HFFc6 (cell line): ENCODE data around the gene KIF5C. TPM values are rescaled to one million over a fixed set of nuclear protein-coding genes. Genes with fewer than 3 reads are reported as not detected.
A peak's percentile ranks its signal among the peaks of the same experiment; 100 is the strongest.

ENCODE experiments used
- DNase-seq: peaks from one replicate; pipeline ENCODE4 v3.0.0-alpha.2; 2018
- H3K27ac Mint-ChIP-seq: 2 replicates; pipeline ENCODE4 v1.8.0; 2020; ENCODE audit warnings: mild to moderate bottlenecking, mixed read lengths
- H3K27me3 Mint-ChIP-seq: 2 replicates; pipeline ENCODE4 v1.8.0; 2021; ENCODE audit warnings: mild to moderate bottlenecking, moderate library complexity, mixed read lengths; ENCODE audit not compliant: insufficient read depth
- H3K36me3 Mint-ChIP-seq: 2 replicates; pipeline ENCODE4 v1.8.0; 2021; ENCODE audit warnings: low read depth, mixed read lengths
- H3K4me1 Mint-ChIP-seq: 2 replicates; pipeline ENCODE4 v1.8.0; 2020; ENCODE audit warnings: low read depth, mixed read lengths
- H3K4me3 Mint-ChIP-seq: 2 replicates; pipeline ENCODE4 v1.8.0; 2020; ENCODE audit warnings: mild to moderate bottlenecking, moderate library complexity, mixed read lengths
- H3K9me3 Mint-ChIP-seq: 2 replicates; pipeline ENCODE4 v1.8.0; 2020; ENCODE audit warnings: mild to moderate bottlenecking, mixed read lengths
- total RNA-seq, 6 experiments: library from RNA; stranded (reverse); fragmentation: NEBNext Ultra II Directional; extraction: Animal tissue kit (Norgen Biotek cat#: 25700); gene quantifications; 2 replicates in 1 of 6; 3 replicates in 5 of 6; pipeline ENCODE4 v1.2.3, GENCODE V29; 2021
- TF ChIP-seq, protein P1 (sequence below): fragments of 200-600 bp; sonication (generic); IDR thresholded peaks from 2 replicates; pipeline ENCODE4 v1.5.0; 2021; ENCODE audit warnings: antibody characterized with exemption, mild to moderate bottlenecking

Gene KIF5C
- total RNA-seq, 6 experiments from 2014 or later = 0.38 to 1.0 (median 0.54) TPM

- Mint-ChIP-seq H3K4me1 (peaks cover 31% of the 10 kb centered on the region), H3K9me3 (no peaks in the 10 kb centered on the region), H3K27ac (peak overlapping the region; percentile 56; the same call in 1 of the 2 replicates), H3K27me3 (peaks cover 5% of the 10 kb centered on the region), H3K4me3 (peak overlapping the region; percentile 78), H3K36me3 (no peaks in the 10 kb centered on the region; the same call in 1 of the 2 replicates)
- DNase-seq = no peak
- TF ChIP-seq, protein P1, sequence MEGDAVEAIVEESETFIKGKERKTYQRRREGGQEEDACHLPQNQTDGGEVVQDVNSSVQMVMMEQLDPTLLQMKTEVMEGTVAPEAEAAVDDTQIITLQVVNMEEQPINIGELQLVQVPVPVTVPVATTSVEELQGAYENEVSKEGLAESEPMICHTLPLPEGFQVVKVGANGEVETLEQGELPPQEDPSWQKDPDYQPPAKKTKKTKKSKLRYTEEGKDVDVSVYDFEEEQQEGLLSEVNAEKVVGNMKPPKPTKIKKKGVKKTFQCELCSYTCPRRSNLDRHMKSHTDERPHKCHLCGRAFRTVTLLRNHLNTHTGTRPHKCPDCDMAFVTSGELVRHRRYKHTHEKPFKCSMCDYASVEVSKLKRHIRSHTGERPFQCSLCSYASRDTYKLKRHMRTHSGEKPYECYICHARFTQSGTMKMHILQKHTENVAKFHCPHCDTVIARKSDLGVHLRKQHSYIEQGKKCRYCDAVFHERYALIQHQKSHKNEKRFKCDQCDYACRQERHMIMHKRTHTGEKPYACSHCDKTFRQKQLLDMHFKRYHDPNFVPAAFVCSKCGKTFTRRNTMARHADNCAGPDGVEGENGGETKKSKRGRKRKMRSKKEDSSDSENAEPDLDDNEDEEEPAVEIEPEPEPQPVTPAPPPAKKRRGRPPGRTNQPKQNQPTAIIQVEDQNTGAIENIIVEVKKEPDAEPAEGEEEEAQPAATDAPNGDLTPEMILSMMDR = no peak; the same call in 1 of the 2 replicates
These were observed 162.8 kb downstream of the KIF5C start for GRCh38 chr2:149037851-149038250.

GRCh38 chr2:149038442-149039212 lies 163.6 kb downstream of the KIF5C start, which contains the start of gene LYPD6B:
Gene LYPD6B (plus strand): TSS chr2:149038699. CDS start chr2:149130949, 92,250 bp downstream.
- peak within 1 kb of the TSS; percentile 76 for H3K27ac Mint-ChIP-seq
- H3K4me1 Mint-ChIP-seq = peaks cover 39% of the 10 kb centered on the region
- DNase-seq = no peak
- H3K27me3 Mint-ChIP-seq = peaks cover 5% of the 10 kb centered on the region
- TF ChIP-seq, protein P1 = no peak
- H3K36me3 Mint-ChIP-seq = no peaks in the 10 kb centered on the region; the same call in 1 of the 2 replicates
- H3K9me3 Mint-ChIP-seq = no peaks in the 10 kb centered on the region
- peak within 1 kb of the TSS; percentile 82 for H3K4me3 Mint-ChIP-seq

- Mint-ChIP-seq H3K27me3 (peaks cover 5% of the 10 kb centered on the region), H3K36me3 (no peaks in the 10 kb centered on the region; the same call in 1 of the 2 replicates), H3K4me3 (peak overlapping the region; percentile 82), H3K9me3 (no peaks in the 10 kb centered on the region), H3K4me1 (peaks cover 45% of the 10 kb centered on the region), H3K27ac (peak overlapping the region; percentile 76; the same call in 1 of the 2 replicates)
- TF ChIP-seq, protein P1 = no peak
- DNase-seq = no peak
These were observed 164.2 kb downstream of the KIF5C start for GRCh38 chr2:149039213-149039724.

GRCh38 chr2:149040451-149040850 lies 165.4 kb downstream of the KIF5C start:
- H3K27ac Mint-ChIP-seq = no peak overlapping the region

GRCh38 chr2:149041482-149041881 lies 166.5 kb downstream of the KIF5C start:
- peaks cover 5% of the 10 kb centered on the region for H3K27me3 Mint-ChIP-seq
- H3K36me3 Mint-ChIP-seq = peaks cover 20% of the 10 kb centered on the region
- no peak overlapping the region for H3K4me3 Mint-ChIP-seq
- H3K27ac Mint-ChIP-seq = no peak overlapping the region
- DNase-seq = no peak
- peaks cover 49% of the 10 kb centered on the region for H3K4me1 Mint-ChIP-seq
- peaks cover 3% of the 10 kb centered on the region; the same call in 1 of the 2 replicates for H3K9me3 Mint-ChIP-seq
- TF ChIP-seq, protein P1 = no peak

More at GRCh38 chr2:149040451-149040850, 165.4 kb downstream of the KIF5C start:
- TF ChIP-seq, protein P1 = peak; percentile 71
- H3K27me3 Mint-ChIP-seq = peaks cover 5% of the 10 kb centered on the region
- peaks cover 10% of the 10 kb centered on the region for H3K36me3 Mint-ChIP-seq
- DNase-seq = no peak
- peaks cover 49% of the 10 kb centered on the region for H3K4me1 Mint-ChIP-seq
- H3K9me3 Mint-ChIP-seq = peaks cover 3% of the 10 kb centered on the region; the same call in 1 of the 2 replicates
- peak overlapping the region; percentile 82; the same call in 1 of the 2 replicates for H3K4me3 Mint-ChIP-seq
